Measurements from ENCODE around the gene DNAH7. TPM values are rescaled to one million over a fixed set of nuclear protein-coding genes. Genes with fewer than 3 reads are reported as not detected.

Gene DNAH7
- total RNA-seq, 2 donors from 2014 or later: 1.1 to 1.5 TPM

DNA sequence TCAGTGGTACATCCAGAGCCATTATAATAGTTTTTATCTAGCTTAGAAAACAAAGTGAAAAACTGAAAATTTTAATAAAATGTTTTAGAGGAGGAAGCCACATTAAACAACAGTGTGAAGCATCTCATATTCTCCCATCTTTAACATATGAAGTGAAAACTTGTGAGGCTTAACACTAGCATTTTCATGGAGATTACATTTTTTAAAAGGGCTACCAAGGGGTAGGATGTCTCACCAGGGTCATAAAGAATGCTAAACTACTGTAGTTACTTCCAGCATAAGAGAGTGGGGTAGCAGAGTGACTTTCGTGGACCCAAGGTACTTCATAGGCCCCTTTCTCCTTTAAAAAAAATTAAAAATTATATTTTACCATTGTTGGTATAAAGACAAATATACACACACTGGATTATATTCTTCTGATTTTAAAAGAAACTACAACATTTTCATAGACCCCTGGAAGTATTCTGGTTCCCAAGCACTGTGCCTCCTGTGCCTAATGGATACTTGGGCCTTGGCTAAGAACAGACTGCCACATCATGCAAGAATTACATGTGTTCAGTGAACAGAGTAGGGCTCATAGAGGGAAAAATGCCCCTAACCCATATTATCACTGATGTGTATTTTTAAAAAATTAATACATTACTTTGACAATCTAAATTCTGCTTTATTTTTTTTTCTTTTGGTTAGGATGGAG lies 263.2 kb downstream of the DNAH7 start:
- Mint-ChIP-seq H3K9me3 (no peaks in the 10 kb centered on the region), H3K4me3 (no peak overlapping the region), H3K36me3 (ENCODE audit: low read depth) (no peaks in the 10 kb centered on the region), H3K27me3 (ENCODE audit: insufficient read depth) (no peaks in the 10 kb centered on the region), H3K27ac (no peak overlapping the region), H3K4me1 (peaks cover 10% of the 10 kb centered on the region)
- Histone ChIP-seq H3K4me1 (ENCODE audit: control insufficient read depth, insufficient read depth, low read length) (no peaks in the 10 kb centered on the region), H3K27me3 (ENCODE audit: control insufficient read depth, insufficient read depth, low read length, poor library complexity, severe bottlenecking) (no peaks in the 10 kb centered on the region), H3K4me3 (ENCODE audit: low read length) (no peak overlapping the region), H3K27ac (ENCODE audit: low read depth, low read length) (no peak overlapping the region), H3K36me3 (ENCODE audit: control insufficient read depth, insufficient read depth, low read length) (no peaks in the 10 kb centered on the region), H3K9ac (ENCODE audit: extremely low read depth, low read length, poor library complexity, severe bottlenecking) (no peak overlapping the region), H3K9me3 (ENCODE audit: control insufficient read depth, low read length) (no peaks in the 10 kb centered on the region)
- 83% methylated on average over 1 of the region's 1 CpG; no CpG with 5 or more reads in 1 of the 2 experiments for WGBS, 2 experiments (ENCODE audit: insufficient coverage in 1 of 2, insufficient read length in 1 of 2)
- TF ChIP-seq, protein P1, sequence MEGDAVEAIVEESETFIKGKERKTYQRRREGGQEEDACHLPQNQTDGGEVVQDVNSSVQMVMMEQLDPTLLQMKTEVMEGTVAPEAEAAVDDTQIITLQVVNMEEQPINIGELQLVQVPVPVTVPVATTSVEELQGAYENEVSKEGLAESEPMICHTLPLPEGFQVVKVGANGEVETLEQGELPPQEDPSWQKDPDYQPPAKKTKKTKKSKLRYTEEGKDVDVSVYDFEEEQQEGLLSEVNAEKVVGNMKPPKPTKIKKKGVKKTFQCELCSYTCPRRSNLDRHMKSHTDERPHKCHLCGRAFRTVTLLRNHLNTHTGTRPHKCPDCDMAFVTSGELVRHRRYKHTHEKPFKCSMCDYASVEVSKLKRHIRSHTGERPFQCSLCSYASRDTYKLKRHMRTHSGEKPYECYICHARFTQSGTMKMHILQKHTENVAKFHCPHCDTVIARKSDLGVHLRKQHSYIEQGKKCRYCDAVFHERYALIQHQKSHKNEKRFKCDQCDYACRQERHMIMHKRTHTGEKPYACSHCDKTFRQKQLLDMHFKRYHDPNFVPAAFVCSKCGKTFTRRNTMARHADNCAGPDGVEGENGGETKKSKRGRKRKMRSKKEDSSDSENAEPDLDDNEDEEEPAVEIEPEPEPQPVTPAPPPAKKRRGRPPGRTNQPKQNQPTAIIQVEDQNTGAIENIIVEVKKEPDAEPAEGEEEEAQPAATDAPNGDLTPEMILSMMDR (conservative IDR thresholded peaks at IDR 0.05): no peak
- no peak for DNase-seq

DNA sequence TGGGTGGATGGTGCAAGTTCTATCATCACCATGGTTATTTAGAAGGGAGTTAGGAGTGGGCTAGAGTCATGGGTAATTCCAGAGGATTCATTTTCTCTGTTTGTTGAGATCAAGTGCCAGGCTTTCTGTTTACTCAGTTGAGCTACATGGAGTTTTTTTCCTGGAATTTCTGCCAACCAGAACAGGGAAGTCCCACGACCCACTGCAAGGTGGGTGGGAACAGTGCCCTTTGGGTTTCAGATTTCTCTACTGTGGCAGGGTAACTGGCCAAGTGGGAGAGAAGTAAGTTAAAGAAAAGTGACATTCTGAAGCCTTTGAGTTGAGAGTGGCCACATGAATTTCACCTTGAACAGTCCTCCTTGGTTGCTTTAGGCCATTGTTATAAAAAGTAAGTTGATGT lies 272.8 kb downstream of the DNAH7 start:
- H3K36me3 Mint-ChIP-seq (ENCODE audit: low read depth): peaks cover 1% of the 10 kb centered on the region
- no peaks in the 10 kb centered on the region for H3K36me3 ChIP-seq (ENCODE audit: control insufficient read depth, insufficient read depth, low read length)

GRCh38 chr2:195793881-195794280 lies 274.8 kb downstream of the DNAH7 start:
- Mint-ChIP-seq H3K4me3 (no peak overlapping the region), H3K36me3 (ENCODE audit: low read depth) (peaks cover 3% of the 10 kb centered on the region), H3K27ac (no peak overlapping the region), H3K27me3 (ENCODE audit: insufficient read depth) (no peaks in the 10 kb centered on the region), H3K4me1 (peaks cover 4% of the 10 kb centered on the region), H3K9me3 (peaks cover 20% of the 10 kb centered on the region)
- TF ChIP-seq, protein P1 (conservative IDR thresholded peaks at IDR 0.05): no peak
- H3K36me3 ChIP-seq (ENCODE audit: control insufficient read depth, insufficient read depth, low read length): no peaks in the 10 kb centered on the region
- H3K9ac ChIP-seq (ENCODE audit: extremely low read depth, low read length, poor library complexity, severe bottlenecking): no peak overlapping the region
- H3K4me3 ChIP-seq (ENCODE audit: low read length): no peak overlapping the region
- H3K27ac ChIP-seq (ENCODE audit: low read depth, low read length): no peak overlapping the region
- peaks cover 11% of the 10 kb centered on the region for H3K9me3 ChIP-seq (ENCODE audit: control insufficient read depth, low read length)
- DNase-seq: no peak
- no peaks in the 10 kb centered on the region for H3K4me1 ChIP-seq (ENCODE audit: control insufficient read depth, insufficient read depth, low read length)
- no peaks in the 10 kb centered on the region for H3K27me3 ChIP-seq (ENCODE audit: control insufficient read depth, insufficient read depth, low read length, poor library complexity, severe bottlenecking)
- 91 to 100% methylated on average over 1 to 2 of the region's 2 CpGs for WGBS, 2 experiments (ENCODE audit: insufficient coverage in 1 of 2, insufficient read length in 1 of 2)

More for the DNA sequence above, 272.8 kb downstream of the DNAH7 start:
- Histone ChIP-seq H3K27me3 (ENCODE audit: control insufficient read depth, insufficient read depth, low read length, poor library complexity, severe bottlenecking) (no peaks in the 10 kb centered on the region), H3K4me3 (ENCODE audit: low read length) (no peak overlapping the region), H3K4me1 (ENCODE audit: control insufficient read depth, insufficient read depth, low read length) (no peaks in the 10 kb centered on the region), H3K27ac (ENCODE audit: low read depth, low read length) (no peak overlapping the region), H3K9ac (ENCODE audit: extremely low read depth, low read length, poor library complexity, severe bottlenecking) (no peak overlapping the region), H3K9me3 (ENCODE audit: control insufficient read depth, low read length) (peaks cover 2% of the 10 kb centered on the region)
- WGBS, 2 experiments (ENCODE audit: insufficient coverage in 1 of 2, insufficient read length in 1 of 2): 90 to 100% methylated on average over 1 of the region's 1 CpG
- DNase-seq: no peak
- Mint-ChIP-seq H3K4me1 (peaks cover 4% of the 10 kb centered on the region), H3K4me3 (no peak overlapping the region), H3K9me3 (peaks cover 11% of the 10 kb centered on the region), H3K27me3 (ENCODE audit: insufficient read depth) (no peaks in the 10 kb centered on the region), H3K27ac (no peak overlapping the region)
- TF ChIP-seq, protein P1 (conservative IDR thresholded peaks at IDR 0.05): no peak

Data from endodermal cell (in vitro differentiated cells).